ENCODE results near the gene KRTCAP2.
A peak's percentile ranks its signal among the peaks of the same experiment; 100 is the strongest.
"Not testable (repeated sequence)": the region's sequence is repeated elsewhere in the genome, so short reads cannot be mapped to it uniquely, and the experiment has no call there.

The KRTCAP2 gene

DNA sequence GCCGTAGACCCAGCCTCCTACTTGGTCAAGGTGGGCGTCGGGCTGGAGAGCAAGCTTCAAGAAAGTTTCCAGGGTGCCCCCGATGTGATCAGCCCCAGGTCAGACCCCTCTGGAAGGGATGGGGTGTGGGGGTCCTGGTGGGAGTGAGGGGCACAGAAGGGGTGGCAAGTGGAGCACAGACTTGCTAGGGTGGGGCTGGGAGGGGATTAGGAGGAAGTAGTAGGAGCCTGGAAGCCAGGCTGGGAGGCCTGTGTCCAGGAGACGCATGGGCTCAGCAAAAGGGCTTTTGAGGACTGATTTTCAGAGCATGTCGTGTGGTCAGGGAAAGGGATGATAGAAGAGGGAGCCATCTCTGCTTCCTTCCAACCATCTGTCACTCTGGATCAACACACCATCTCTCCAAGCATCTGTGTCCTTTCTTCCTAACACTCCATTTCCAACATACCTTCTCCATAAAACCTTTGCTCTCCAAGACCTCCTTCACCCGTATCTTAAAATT, 9.0 kb upstream of the KRTCAP2 start:
- DNase-seq: no peak

- no peak for DNase-seq
Observed at GRCh38 chr1:155181371-155182051, 8.4 kb upstream of the KRTCAP2 start.

GRCh38 chr1:155179112-155180031, 6.3 kb upstream of the KRTCAP2 start:
- no peak for DNase-seq

GRCh38 chr1:155178441-155179111, 5.5 kb upstream of the KRTCAP2 start:
- peak in 1 of 2 donors; percentile 25 for DNase-seq

- no peak for DNase-seq
Observed at GRCh38 chr1:155177918-155178281, 4.8 kb upstream of the KRTCAP2 start.

GRCh38 chr1:155177192-155177917, 4.3 kb upstream of the KRTCAP2 start:
- DNase-seq: no peak

DNA sequence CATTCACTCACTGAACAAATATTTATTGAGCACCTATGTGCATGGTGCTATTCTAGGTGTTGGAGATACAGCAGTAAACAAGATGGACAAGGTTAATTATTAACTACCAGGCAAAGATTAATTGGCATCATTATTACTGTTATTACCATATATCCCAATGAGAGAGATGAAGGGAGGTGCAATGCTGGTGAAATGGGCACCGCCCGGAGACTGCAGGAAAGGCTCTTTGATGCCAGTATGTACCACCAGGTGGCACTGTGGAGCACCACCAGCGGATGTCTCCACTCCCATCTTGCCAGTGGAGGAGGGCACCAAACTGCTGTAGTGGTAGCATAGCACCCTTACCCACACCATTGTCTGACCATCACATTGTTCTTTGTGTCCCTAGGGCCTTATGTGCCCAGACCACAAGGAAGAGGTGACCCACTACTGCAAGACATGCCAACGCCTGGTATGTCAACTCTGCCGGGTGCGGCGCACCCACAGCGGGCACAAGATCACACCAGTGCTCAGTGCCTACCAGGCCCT, 3.5 kb upstream of the KRTCAP2 start:
- DNase-seq: peak; percentile 44 to 50

GRCh38 chr1:155175927-155176371, 2.8 kb upstream of the KRTCAP2 start:
- no peak for DNase-seq

DNA sequence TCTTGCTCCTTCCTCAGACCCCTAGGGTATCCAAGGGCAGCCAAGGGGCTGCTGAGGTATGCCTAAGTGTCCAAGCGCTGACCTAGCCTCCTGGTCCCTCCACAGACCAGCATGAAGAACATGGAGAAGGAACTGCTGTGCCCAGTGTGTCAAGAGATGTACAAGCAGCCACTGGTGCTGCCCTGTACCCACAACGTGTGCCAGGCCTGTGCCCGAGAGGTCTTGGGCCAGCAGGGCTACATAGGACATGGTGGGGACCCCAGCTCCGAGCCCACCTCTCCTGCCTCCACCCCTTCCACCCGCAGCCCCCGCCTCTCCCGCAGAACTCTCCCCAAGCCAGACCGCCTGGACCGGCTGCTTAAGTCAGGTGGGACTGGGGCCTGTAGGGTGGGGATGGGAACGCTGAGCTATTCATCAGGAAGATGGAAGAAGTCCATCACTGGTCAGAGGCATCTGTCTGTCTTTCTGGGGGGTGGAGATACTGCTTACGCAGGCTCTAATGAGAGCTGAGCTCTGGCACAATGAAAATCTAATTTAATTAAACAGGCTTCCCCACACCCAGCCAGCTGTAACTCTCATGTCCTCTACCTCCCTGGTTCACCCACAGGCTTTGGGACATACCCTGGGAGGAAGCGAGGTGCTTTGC, 2.3 kb upstream of the KRTCAP2 start:
- no peak for DNase-seq

DNA sequence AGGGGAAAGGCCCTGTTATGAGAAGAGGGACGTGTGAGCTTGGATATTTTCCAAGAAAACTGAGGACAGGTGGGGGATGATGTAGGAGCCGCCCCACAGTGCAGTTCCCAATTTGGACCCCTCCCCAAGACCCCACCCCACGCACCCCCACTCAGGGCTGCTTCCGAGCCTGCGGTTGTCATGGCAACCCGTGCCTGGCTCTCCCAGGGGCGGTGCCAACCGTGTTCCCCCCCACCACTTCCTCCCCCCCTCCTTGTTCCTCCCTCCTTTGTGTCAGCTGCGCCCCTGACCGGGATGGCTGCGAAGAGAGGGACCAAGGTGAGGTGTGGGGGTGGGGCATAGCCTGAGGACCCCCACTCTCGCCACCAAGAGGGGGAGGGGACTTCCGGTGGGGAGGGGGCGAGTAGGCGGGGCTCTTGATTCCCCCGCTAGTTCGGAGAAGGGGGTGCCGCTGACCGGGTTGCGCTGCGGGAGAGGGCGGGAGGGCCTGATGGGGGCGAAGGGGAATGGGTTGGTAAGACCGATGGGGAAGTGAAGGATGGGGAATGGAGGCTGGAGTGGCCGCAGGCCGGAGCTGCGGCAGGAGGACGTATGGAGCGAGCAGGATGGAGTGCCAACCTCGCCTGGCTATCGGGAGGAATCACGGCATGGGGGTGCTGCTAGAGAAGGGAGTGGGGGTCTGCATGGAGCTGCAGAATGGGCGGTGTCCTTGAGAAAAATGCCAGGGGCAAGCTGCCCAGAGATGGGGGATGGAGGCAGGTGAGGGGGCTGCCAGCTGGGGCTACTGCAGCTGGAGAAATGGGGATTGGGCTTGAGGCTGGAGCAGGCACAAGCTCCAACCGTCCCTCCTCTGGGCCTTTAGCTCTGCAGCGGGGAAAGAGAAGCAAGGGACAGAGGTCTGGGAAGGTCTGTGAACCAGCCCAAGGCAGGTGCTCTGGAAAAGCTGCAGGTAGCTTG, 1.5 kb upstream of the KRTCAP2 start:
- no peak for DNase-seq

DNA sequence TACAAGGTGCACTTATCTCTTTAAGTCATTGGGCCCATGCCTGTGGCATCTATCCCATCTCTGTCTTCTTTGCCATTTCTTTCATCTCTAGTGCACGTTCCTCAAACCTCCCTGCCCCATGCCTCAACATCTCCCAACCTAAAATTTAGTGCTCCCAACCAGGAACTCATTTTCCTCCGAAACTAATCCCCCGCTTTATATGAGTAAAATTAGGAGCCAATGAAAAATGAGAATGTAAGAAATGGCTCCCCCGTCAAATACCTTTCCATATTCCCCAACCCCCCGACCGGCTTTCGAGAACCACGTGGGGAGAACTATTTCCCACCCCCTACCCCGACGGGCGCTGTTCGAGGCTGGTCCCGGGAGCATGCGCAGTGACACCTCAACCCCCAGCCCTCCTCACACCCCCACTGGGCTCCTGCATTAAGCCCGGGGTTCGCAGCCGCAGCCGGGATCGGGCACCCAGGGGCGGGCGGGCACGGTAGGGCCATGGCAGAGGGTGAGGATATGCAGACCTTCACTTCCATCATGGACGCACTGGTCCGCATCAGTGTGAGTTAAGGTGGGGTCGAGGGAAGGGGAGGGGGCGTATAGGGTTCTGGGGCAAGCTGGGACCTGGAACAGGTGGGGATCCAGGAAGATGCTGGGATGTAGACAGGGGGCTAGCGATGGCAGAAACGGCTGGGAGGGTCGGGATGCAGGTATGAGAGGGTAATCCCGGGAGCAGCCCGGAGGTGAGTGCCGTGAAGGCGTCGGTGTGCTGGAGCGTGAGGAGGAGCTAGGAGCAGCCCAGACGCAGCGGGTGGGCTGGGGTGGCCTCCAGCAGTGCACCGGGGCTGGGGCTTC, 597 bp upstream of the KRTCAP2 start, which contains the start of gene TRIM46:
TSS of gene TRIM46 (plus strand) at position 372 of the 846 bp plus-strand sequence. CDS start at position 490, 118 bp downstream.
- no peak for DNase-seq

GRCh38 chr1:155171836-155172731, 1.0 kb downstream of the KRTCAP2 start:
- no peak for DNase-seq

GRCh38 chr1:155170806-155171205, 2.3 kb downstream of the KRTCAP2 start:
- no peak for DNase-seq

GRCh38 chr1:155170101-155170785, 2.9 kb downstream of the KRTCAP2 start:
- no peak for DNase-seq

DNA sequence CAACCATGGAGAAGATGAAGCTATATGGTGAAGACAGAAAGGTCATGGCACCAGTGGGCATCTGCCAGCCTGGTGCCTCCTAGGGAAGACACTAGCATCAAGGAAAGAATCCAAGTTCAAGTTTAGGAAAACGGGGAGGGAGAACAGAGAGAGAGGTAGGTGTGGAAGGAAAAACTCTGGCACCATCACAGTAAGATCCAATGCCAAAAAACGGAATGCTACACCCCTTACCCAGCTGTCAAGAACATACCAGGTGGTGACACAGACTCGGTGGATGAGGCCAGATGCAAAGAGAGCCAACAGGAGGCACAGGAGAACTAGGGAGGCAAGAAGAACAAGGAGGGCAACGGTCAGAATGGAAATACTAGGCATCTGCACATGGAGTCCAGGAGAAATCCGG, 3.6 kb downstream of the KRTCAP2 start:
- DNase-seq: no peak

DNA sequence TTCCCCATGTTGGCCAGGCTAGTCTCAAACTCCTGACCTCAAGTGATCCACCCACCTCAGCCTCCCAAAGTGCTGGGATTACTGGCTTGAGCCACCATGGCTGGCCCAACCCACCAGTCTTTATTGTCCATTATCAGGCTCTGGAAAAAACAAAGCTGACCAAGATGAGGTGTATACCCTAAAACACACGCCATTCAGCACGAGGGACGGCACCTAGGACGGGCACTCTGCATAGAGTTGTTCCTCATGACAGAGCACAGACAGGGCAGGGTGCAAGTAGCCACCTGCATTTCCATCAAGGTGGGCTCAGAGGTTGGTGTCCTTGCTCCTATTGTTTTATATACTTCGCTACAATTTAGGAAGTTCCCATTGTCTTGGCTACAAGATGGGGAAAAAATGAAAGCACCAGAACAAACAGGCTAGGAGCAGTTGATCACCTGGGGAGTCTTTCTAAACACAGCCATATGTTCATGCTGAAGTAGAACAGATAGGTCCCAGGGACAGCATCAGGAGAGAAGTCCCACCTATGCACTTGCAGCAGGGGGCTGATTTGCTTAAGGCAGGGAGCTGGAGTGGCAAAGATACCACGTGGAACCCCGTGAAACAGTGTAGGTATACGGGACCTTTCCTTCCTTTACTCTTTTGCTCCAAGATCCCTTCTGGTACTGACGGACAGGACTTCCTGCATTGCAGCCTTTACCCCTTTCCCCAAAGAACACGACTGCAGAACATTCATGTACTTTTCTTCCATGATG, 4.5 kb downstream of the KRTCAP2 start:
- no peak for DNase-seq

DNA sequence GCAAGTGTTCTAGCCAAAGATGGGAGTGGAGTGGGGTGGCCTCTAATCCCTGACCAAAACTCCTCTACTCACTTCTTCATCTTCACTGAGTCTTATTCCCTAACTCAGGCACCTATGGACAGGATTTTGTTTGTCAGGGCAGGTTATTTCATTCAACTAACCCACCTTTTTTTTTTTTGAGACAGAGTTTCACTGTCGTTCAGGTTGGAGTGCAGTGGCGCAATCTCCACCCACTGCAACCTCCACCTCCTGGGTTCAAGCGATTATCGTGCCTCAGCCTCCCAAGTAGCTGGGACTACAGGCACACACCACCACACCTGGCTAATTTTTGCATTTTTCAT, 5.0 kb downstream of the KRTCAP2 start:
- DNase-seq: not testable (repeated sequence)
